Suprapubic skin (tissue), 4 donors: ENCODE measurements around the gene COL23A1. TPM values are rescaled to one million over a fixed set of nuclear protein-coding genes. Genes with fewer than 3 reads are reported as not detected.

Experiments used
- DNase-seq, 2 donors: peaks; one replicate each; pipeline ENCODE4 v3.0.0-alpha.2; 2019; ENCODE audit warnings: low spot score in 2 of 2
- H3K27ac ChIP-seq: fragments of 200-600 bp; sonication (generic); one replicate; pipeline ENCODE4 v1.5.1; 2019
- H3K27me3 ChIP-seq: fragments of 200-600 bp; sonication (generic); one replicate; pipeline ENCODE4 v1.5.1; 2019
- H3K36me3 ChIP-seq: fragments of 200-600 bp; sonication (generic); one replicate; pipeline ENCODE4 v1.5.1; 2019
- H3K4me1 ChIP-seq: fragments of 200-600 bp; sonication (generic); one replicate; pipeline ENCODE4 v1.5.1; 2019
- H3K4me3 ChIP-seq: fragments of 200-600 bp; sonication (generic); one replicate; pipeline ENCODE4 v1.5.1; 2019; ENCODE audit warnings: mild to moderate bottlenecking
- H3K9me3 ChIP-seq: fragments of 200-600 bp; sonication (generic); one replicate; pipeline ENCODE4 v1.5.1; 2019
- EP300 ChIP-seq: sonication (generic); formaldehyde crosslinking; IDR thresholded peaks from one replicate; pipeline ENCODE4 v1.6.1; 2017; ENCODE audit warnings: antibody characterized with exemption
- POLR2A ChIP-seq, 2 donors: fragments of 450-650 bp; IDR thresholded peaks; one replicate each; pipeline ENCODE4 v1.6.1; 2017; ENCODE audit warnings: antibody characterized with exemption in 2 of 2, mild to moderate bottlenecking in 2 of 2, moderate library complexity in 2 of 2
- POLR2AphosphoS5 ChIP-seq, 3 donors: sonication (generic); formaldehyde crosslinking; IDR thresholded peaks; one replicate each; pipeline ENCODE4 v1.6.1; 2017; ENCODE audit warnings: antibody characterized with exemption in 3 of 3
- WGBS: methylation state at CpG from one replicate; pipeline ENCODE4 v1.1.5; 2018; 5-methylcytosine and 5-hydroxymethylcytosine counted together
- total RNA-seq, 4 donors: library from RNA; depleted of rRNA; stranded (reverse); fragments of >200 nt; gene quantifications; one replicate each; pipeline ENCODE4 v1.1.0, GENCODE V29; 2016
- TF ChIP-seq, protein P1 (sequence below), 2 donors: fragments of 200-600 bp in 1 of 2; fragments of 450-650 bp in 1 of 2; sonication (generic) in 1 of 2; IDR thresholded peaks; one replicate each; pipeline ENCODE4 v1.5.1; 2016 to 2019; ENCODE audit warnings: antibody characterized with exemption in 2 of 2, mild to moderate bottlenecking in 1 of 2, moderate library complexity in 1 of 2

Gene COL23A1
- total RNA-seq, 4 donors from 2014 or later = 1.6 to 4.4 (median 3.4) TPM

DNA sequence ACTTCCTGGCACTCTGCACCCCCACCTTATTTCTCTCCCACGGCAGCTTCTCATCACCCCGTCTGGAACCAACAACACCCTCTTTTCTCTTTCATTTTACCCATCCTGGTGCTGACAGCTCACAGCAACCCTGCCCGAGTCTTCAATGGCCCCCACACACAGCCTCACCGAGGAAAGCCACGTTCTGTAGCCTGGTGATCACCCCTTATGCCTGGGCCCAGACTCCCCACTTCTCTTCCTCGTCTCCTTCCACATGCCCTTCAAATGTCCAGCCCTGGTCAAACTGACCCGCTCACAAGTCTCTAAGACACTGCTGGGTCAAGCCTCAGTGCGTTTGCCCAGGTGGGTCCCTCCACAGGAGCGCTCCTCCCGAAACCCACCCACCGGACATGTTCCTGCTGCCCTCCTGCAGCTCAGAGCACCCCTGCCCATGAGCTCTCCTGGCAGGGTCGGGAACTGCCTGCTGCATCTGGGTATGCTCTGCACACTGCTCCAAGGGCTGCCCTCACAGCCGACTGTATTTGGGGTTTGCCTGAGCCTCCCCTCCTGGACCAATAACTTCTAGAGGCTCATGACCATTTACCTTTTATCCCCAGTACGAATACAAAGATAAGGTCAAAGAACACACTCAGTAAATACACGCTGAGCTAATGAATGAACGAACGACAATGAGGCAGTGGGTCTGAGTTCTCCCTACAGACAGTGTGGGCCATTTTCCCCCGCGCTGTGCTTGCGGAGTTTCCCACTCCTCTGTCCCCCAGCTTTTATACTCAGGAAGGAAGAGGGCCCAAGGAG lies 202.9 kb downstream of the COL23A1 start:
- peak; percentile 29 to 59 for DNase-seq
- TF ChIP-seq EP300 (no peak), POLR2A (IDR thresholded peaks at IDR 0.05) (no peak), POLR2AphosphoS5 (IDR thresholded peaks at IDR 0.05) (no peak)
- TF ChIP-seq, protein P1, sequence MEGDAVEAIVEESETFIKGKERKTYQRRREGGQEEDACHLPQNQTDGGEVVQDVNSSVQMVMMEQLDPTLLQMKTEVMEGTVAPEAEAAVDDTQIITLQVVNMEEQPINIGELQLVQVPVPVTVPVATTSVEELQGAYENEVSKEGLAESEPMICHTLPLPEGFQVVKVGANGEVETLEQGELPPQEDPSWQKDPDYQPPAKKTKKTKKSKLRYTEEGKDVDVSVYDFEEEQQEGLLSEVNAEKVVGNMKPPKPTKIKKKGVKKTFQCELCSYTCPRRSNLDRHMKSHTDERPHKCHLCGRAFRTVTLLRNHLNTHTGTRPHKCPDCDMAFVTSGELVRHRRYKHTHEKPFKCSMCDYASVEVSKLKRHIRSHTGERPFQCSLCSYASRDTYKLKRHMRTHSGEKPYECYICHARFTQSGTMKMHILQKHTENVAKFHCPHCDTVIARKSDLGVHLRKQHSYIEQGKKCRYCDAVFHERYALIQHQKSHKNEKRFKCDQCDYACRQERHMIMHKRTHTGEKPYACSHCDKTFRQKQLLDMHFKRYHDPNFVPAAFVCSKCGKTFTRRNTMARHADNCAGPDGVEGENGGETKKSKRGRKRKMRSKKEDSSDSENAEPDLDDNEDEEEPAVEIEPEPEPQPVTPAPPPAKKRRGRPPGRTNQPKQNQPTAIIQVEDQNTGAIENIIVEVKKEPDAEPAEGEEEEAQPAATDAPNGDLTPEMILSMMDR (IDR thresholded peaks at IDR 0.05) = no peak
- no peak overlapping the region for H3K27ac ChIP-seq
- H3K4me3 ChIP-seq = no peak overlapping the region
- H3K27me3 ChIP-seq = peaks cover 17% of the 10 kb centered on the region
- WGBS = 91% methylated on average over 20 of the region's 20 CpGs
- H3K36me3 ChIP-seq = no peaks in the 10 kb centered on the region
- peaks cover 6% of the 10 kb centered on the region for H3K4me1 ChIP-seq
- no peaks in the 10 kb centered on the region for H3K9me3 ChIP-seq

- H3K27me3 ChIP-seq = peaks cover 18% of the 10 kb centered on the region
These were observed 203.8 kb downstream of the COL23A1 start for GRCh38 chr5:178386336-178386931.

GRCh38 chr5:178385496-178385890 lies 204.7 kb downstream of the COL23A1 start:
- no peaks in the 10 kb centered on the region for H3K9me3 ChIP-seq
- 57% methylated on average over 12 of the region's 13 CpGs for WGBS
- TF ChIP-seq POLR2A (IDR thresholded peaks at IDR 0.05) (no peak), EP300 (no peak), POLR2AphosphoS5 (IDR thresholded peaks at IDR 0.05) (no peak)
- TF ChIP-seq, protein P1 (IDR thresholded peaks at IDR 0.05) = no peak

More at GRCh38 chr5:178386336-178386931, 203.8 kb downstream of the COL23A1 start:
- WGBS = 83% methylated on average over 20 of the region's 20 CpGs
- Histone ChIP-seq H3K4me3 (no peak overlapping the region), H3K27ac (no peak overlapping the region), H3K36me3 (no peaks in the 10 kb centered on the region), H3K9me3 (no peaks in the 10 kb centered on the region), H3K4me1 (peaks cover 6% of the 10 kb centered on the region)
- DNase-seq = peak in 1 of 2 donors; percentile 48
- TF ChIP-seq POLR2AphosphoS5 (IDR thresholded peaks at IDR 0.05) (no peak), POLR2A (IDR thresholded peaks at IDR 0.05) (no peak), EP300 (no peak)
- TF ChIP-seq, protein P1 (IDR thresholded peaks at IDR 0.05) = no peak

GRCh38 chr5:178384816-178385495 lies 205.2 kb downstream of the COL23A1 start:
- H3K4me3 ChIP-seq = no peak overlapping the region
- H3K4me1 ChIP-seq = peaks cover 6% of the 10 kb centered on the region
- no peaks in the 10 kb centered on the region for H3K36me3 ChIP-seq
- no peak overlapping the region for H3K27ac ChIP-seq
- no peaks in the 10 kb centered on the region for H3K9me3 ChIP-seq
- no peak for TF ChIP-seq POLR2A (IDR thresholded peaks at IDR 0.05)
- TF ChIP-seq POLR2AphosphoS5 (IDR thresholded peaks at IDR 0.05) = no peak
- TF ChIP-seq, protein P1 (IDR thresholded peaks at IDR 0.05) = no peak
- TF ChIP-seq EP300 = no peak
- H3K27me3 ChIP-seq = peaks cover 20% of the 10 kb centered on the region
- 88% methylated on average over 13 of the region's 15 CpGs for WGBS
- peak in 1 of 2 donors; percentile 49 for DNase-seq

More at GRCh38 chr5:178385496-178385890, 204.7 kb downstream of the COL23A1 start:
- Histone ChIP-seq H3K27me3 (peaks cover 20% of the 10 kb centered on the region), H3K4me3 (no peak overlapping the region), H3K27ac (no peak overlapping the region), H3K36me3 (no peaks in the 10 kb centered on the region), H3K4me1 (peaks cover 6% of the 10 kb centered on the region)
- peak in 1 of 2 donors; percentile 13 for DNase-seq
